Measurements from ENCODE around the gene PHAF1.

- TF ChIP-seq CTCF (IDR thresholded peaks at IDR 0.05) (no peak), POLR2A (IDR thresholded peaks at IDR 0.05) (no peak)
Observed at GRCh38 chr16:67191995-67192681, 82.4 kb downstream of the PHAF1 start, which contains the start of gene E2F4.
